HepG2 (cell line): ENCODE measurements around the gene PPP1R12A. TPM values are rescaled to one million over a fixed set of nuclear protein-coding genes. Genes with fewer than 3 reads are reported as not detected.

Experiments
- ATAC-seq: fragments of 200-7000 bp; cut with Tn5 transposase; 3 replicates; pipeline ENCODE4 v1.9.1; 2020; ENCODE audit warnings: mild to moderate bottlenecking, moderate library complexity
- BruUV-seq: library from RNA; stranded (reverse); fragments of 400-500 nt; replicated peaks from 2 replicates; lab custom pipeline; 2021; lab: Mats Ljungman, UMichigan
- CTCF ChIA-PET: fragments of 300-600 bp; formaldehyde crosslinking; extraction: SDS; loops from one replicate; lab custom pipeline; 2021; ENCODE audit warnings: low total read pairs, inconsistent platforms, low intra/inter-chr PET ratio; lab: Yijun Ruan, JAX
- POLR2A ChIA-PET: fragments of 350-600 bp; sonication (Branson Sonifier 250); formaldehyde crosslinking; loops from one replicate; lab custom pipeline; 2020; ENCODE audit warnings: antibody characterized with exemption, inconsistent platforms; lab: Yijun Ruan, JAX
- DNase-seq: peaks from one replicate; pipeline ENCODE4 v3.0.0-alpha.2; 2015; ENCODE audit warnings: low spot score
- FAIRE-seq: peaks from 3 replicates; lab custom pipeline; 2011; peaks lifted over from hg19 to GRCh38; lab: Jason Lieb, UNC
- H2AFZ ChIP-seq: one replicate; pipeline ENCODE4 v1.6.1; 2011; ENCODE audit warnings: low read length, inconsistent platforms
- H3K27ac ChIP-seq: fragments of 300-600 bp; 3 replicates; pipeline ENCODE4 v1.8.0; 2011; ENCODE audit warnings: mixed run types, mild to moderate bottlenecking, mixed read lengths, low read length, inconsistent platforms; ENCODE audit not compliant: insufficient read depth; ENCODE audit errors: extremely low read length
- H3K27me3 ChIP-seq, 2 experiments: fragments of 200-600 bp in 1 of 2; 2 replicates in 1 of 2; 3 replicates in 1 of 2; pipeline versions ENCODE4 v1.6.0 to v1.8.0; 2011; ENCODE audit warnings: low read length in 2 of 2, mild to moderate bottlenecking in 2 of 2, moderate library complexity in 2 of 2, inconsistent platforms in 1 of 2; ENCODE audit not compliant: insufficient read depth in 2 of 2, control insufficient read depth in 1 of 2
- H3K36me3 ChIP-seq, 2 experiments: fragments of 200-600 bp in 1 of 2; replicated peaks in 1 of 2; 2 replicates in 1 of 2; 3 replicates in 1 of 2; pipeline versions ENCODE4 v1.5.1 to v1.8.0; 2011; ENCODE audit warnings: low read length in 2 of 2, inconsistent platforms in 1 of 2; ENCODE audit not compliant: insufficient read depth in 2 of 2, control insufficient read depth in 1 of 2
- H3K4me1 ChIP-seq: 2 replicates; pipeline ENCODE4 v1.5.1; 2012; ENCODE audit warnings: low read length, inconsistent platforms; ENCODE audit not compliant: insufficient read depth
- H3K4me2 ChIP-seq: 2 replicates; pipeline ENCODE4 v1.6.0; 2011; ENCODE audit warnings: low read depth, low read length, inconsistent platforms
- H3K4me3 ChIP-seq, 3 experiments: fragments of 200-600 bp in 1 of 3; sonication (generic), shearing (Covaris generic) in 1 of 3; replicated peaks in 1 of 3; 2 replicates each; pipeline ENCODE4 v1.5.1; 2011 to 2016; ENCODE audit warnings: low read length in 3 of 3, inconsistent platforms in 2 of 3, low read depth in 2 of 3, mild to moderate bottlenecking in 2 of 3, control low read depth in 1 of 3, mixed read lengths in 1 of 3; ENCODE audit not compliant: insufficient read depth in 1 of 3
- H3K79me2 ChIP-seq: one replicate; pipeline ENCODE4 v1.6.1; 2011; ENCODE audit warnings: low read length, inconsistent platforms; ENCODE audit not compliant: insufficient read depth
- H3K9ac ChIP-seq: 2 replicates; pipeline ENCODE4 v1.6.0; 2011; ENCODE audit warnings: mild to moderate bottlenecking, low read depth, low read length, inconsistent platforms; ENCODE audit not compliant: insufficient read depth
- H3K9me3 ChIP-seq: 2 replicates; pipeline ENCODE4 v1.5.1; 2012; ENCODE audit warnings: mild to moderate bottlenecking, low read length
- H4K20me1 ChIP-seq: 2 replicates; pipeline ENCODE4 v1.6.0; 2011; ENCODE audit warnings: inconsistent platforms, mild to moderate bottlenecking, low read length, moderate library complexity; ENCODE audit not compliant: insufficient read depth
- CC2D1A ChIP-seq: sonication (generic); formaldehyde crosslinking; IDR thresholded peaks from 2 replicates; pipeline ENCODE4 v1.8.1; 2023; ENCODE audit warnings: mild to moderate bottlenecking, missing genetic modification reagents
- GFI1 ChIP-seq: sonication (generic); formaldehyde crosslinking; IDR thresholded peaks from 2 replicates; pipeline ENCODE4 v1.5.0; 2020; ENCODE audit warnings: missing genetic modification reagents, mild to moderate bottlenecking, borderline replicate concordance
- RCOR2 ChIP-seq: IDR thresholded peaks from 2 replicates; pipeline ENCODE4 v1.6.1; 2016; ENCODE audit warnings: missing biosample characterization, missing genetic modification reagents
- RFXANK ChIP-seq: IDR thresholded peaks from 2 replicates; pipeline ENCODE4 v1.6.1; 2016
- SKI ChIP-seq: fragments of 450-650 bp; IDR thresholded peaks from one replicate; pipeline ENCODE4 v1.6.1; 2018; ENCODE audit warnings: mild to moderate bottlenecking; ENCODE audit not compliant: partially characterized antibody
- SRSF9 ChIP-seq: fragments of 200-400 bp; formaldehyde crosslinking; IDR thresholded peaks from 2 replicates; pipeline ENCODE4 v1.6.1; 2018; ENCODE audit warnings: borderline replicate concordance, mild to moderate bottlenecking, low read depth, low read length; ENCODE audit not compliant: insufficient read depth, poor library complexity, severe bottlenecking
- WGBS: methylation state at CpG from one replicate; pipeline ENCODE4 v1.1.6; 2017; ENCODE audit warnings: low lambda C conversion rate; 5-methylcytosine and 5-hydroxymethylcytosine counted together
- in situ Hi-C: cut with HindIII; loops from 2 replicates; pipeline ENCODE4 v1.10.0; 2017; ENCODE audit warnings: low pct_unique_long_range_greater_than_20kb; ENCODE audit not compliant: extremely low pct_ligation_motif_present
- intact Hi-C: fragments of 100-400 bp; cut with micrococcal nuclease; formaldehyde crosslinking; loops from one replicate; pipeline ENCODE4 v1.10.0; 2022; ENCODE audit not compliant: unreplicated experiment
- polyA plus RNA-seq, 8 experiments: library from polyadenylated mRNA; depleted of rRNA in 3 of 8; stranded (reverse) in 7 of 8; unstranded in 1 of 8; fragments of >200 nt; fragmentation: Illumina TruSeq in 4 of 8; extraction: Trizol in 4 of 8; gene quantifications; 2 replicates each; pipeline versions ENCODE4 v1.2.1 to v1.2.3, GENCODE V29; 2011 to 2016; ENCODE audit warnings: low read depth in 4 of 8, missing spikeins in 1 of 8, mixed read lengths in 1 of 8; ENCODE audit not compliant: insufficient read depth in 1 of 8
- total RNA-seq, 5 experiments: library from RNA; depleted of rRNA; stranded (reverse); fragments of >200 nt; fragmentation: Illumina TruSeq; extraction: Trizol; gene quantifications; 2 replicates each; pipeline ENCODE4 v1.2.3, GENCODE V29; 2016; ENCODE audit warnings: low read depth in 1 of 5
- TF ChIP-seq, protein P1 (sequence below): sonication (generic); formaldehyde crosslinking; IDR thresholded peaks from 2 replicates; pipeline ENCODE4 v1.5.0; 2020; ENCODE audit warnings: missing genetic modification reagents
- TF ChIP-seq, protein P2 (sequence below): sonication (generic); formaldehyde crosslinking; IDR thresholded peaks from 2 replicates; pipeline ENCODE4 v1.5.1; 2020; ENCODE audit warnings: mild to moderate bottlenecking, missing genetic modification reagents, moderate library complexity
- TF ChIP-seq, protein P3 (sequence below): sonication (generic); formaldehyde crosslinking; IDR thresholded peaks from one replicate; pipeline ENCODE4 v1.5.1; 2020; ENCODE audit warnings: mild to moderate bottlenecking, missing genetic modification reagents; ENCODE audit errors: not compliant biosample characterization

The PPP1R12A gene
- total and polyA plus RNA-seq, 2 of the 13 experiments (the other 11 are each of a cell fraction or from before 2014, with no cell fraction given), result 23.8 to 50.0 TPM

DNA sequence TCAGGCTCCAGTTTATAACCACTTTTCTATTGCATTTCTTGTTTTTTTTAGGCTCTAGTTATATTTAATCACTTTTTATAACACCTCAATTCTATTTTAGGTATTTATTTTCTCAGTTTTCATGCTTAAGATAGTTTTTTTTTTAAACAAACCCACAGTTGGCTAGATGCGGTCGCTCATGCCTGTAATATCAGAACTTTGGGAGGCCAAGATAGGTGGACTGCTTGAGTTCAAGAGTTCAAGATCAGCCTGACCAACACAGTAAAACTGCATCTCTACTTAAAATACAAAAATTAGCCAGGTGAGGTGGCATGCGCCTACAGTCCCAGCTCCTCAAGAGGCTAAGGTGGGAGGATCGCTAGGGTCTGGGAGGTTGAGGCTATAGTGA is 93.0 kb downstream of the PPP1R12A start:
- CTCF ChIA-PET, result no interaction called here
- Histone ChIP-seq H3K9ac (no peak overlapping the region), H3K9me3 (peaks cover 24% of the 10 kb centered on the region), H2AFZ (no peak overlapping the region), H3K4me3 (no peak overlapping the region), H3K79me2 (peaks cover 2% of the 10 kb centered on the region), H4K20me1 (no peaks in the 10 kb centered on the region), H3K27me3 (no peaks in the 10 kb centered on the region), H3K4me1 (no peaks in the 10 kb centered on the region), H3K4me2 (no peak overlapping the region), H3K36me3 (peaks cover 6 to 28% of the 10 kb centered on the region in 2 experiments; a peak in 4 of 5 replicates), H3K27ac (no peak overlapping the region)
- DNase-seq (no peak), ATAC-seq (no peak), FAIRE-seq (no peak)
- BruUV-seq, result no TSS peak
- WGBS, result 72% methylated on average over 4 of the region's 4 CpGs
- intact Hi-C loops, result no loop called here
- in situ Hi-C loops, result no loop called here
- POLR2A ChIA-PET, result no interaction called here
- TF ChIP-seq SKI (no peak), GFI1 (CRISPR knock-in tag) (no peak), CC2D1A (no peak), SRSF9 (no peak), RFXANK (no peak), RCOR2 (CRISPR knock-in tag) (no peak)
- TF ChIP-seq, protein P1, sequence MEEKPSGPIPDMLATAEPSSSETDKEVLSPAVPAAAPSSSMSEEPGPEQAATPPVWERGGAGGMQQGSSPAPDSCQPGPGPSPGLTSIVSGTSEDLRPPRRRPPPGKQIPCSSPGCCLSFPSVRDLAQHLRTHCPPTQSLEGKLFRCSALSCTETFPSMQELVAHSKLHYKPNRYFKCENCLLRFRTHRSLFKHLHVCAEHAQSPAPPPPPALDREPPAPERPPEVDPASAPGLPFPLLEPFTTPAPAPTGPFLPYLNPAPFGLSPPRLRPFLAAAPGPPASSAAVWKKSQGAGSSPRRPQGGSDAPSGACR, result no peak
- TF ChIP-seq, protein P2, sequence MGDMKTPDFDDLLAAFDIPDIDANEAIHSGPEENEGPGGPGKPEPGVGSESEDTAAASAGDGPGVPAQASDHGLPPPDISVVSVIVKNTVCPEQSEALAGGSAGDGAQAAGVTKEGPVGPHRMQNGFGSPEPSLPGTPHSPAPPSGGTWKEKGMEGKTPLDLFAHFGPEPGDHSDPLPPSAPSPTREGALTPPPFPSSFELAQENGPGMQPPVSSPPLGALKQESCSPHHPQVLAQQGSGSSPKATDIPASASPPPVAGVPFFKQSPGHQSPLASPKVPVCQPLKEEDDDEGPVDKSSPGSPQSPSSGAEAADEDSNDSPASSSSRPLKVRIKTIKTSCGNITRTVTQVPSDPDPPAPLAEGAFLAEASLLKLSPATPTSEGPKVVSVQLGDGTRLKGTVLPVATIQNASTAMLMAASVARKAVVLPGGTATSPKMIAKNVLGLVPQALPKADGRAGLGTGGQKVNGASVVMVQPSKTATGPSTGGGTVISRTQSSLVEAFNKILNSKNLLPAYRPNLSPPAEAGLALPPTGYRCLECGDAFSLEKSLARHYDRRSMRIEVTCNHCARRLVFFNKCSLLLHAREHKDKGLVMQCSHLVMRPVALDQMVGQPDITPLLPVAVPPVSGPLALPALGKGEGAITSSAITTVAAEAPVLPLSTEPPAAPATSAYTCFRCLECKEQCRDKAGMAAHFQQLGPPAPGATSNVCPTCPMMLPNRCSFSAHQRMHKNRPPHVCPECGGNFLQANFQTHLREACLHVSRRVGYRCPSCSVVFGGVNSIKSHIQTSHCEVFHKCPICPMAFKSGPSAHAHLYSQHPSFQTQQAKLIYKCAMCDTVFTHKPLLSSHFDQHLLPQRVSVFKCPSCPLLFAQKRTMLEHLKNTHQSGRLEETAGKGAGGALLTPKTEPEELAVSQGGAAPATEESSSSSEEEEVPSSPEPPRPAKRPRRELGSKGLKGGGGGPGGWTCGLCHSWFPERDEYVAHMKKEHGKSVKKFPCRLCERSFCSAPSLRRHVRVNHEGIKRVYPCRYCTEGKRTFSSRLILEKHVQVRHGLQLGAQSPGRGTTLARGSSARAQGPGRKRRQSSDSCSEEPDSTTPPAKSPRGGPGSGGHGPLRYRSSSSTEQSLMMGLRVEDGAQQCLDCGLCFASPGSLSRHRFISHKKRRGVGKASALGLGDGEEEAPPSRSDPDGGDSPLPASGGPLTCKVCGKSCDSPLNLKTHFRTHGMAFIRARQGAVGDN, result no peak
- TF ChIP-seq, protein P3, sequence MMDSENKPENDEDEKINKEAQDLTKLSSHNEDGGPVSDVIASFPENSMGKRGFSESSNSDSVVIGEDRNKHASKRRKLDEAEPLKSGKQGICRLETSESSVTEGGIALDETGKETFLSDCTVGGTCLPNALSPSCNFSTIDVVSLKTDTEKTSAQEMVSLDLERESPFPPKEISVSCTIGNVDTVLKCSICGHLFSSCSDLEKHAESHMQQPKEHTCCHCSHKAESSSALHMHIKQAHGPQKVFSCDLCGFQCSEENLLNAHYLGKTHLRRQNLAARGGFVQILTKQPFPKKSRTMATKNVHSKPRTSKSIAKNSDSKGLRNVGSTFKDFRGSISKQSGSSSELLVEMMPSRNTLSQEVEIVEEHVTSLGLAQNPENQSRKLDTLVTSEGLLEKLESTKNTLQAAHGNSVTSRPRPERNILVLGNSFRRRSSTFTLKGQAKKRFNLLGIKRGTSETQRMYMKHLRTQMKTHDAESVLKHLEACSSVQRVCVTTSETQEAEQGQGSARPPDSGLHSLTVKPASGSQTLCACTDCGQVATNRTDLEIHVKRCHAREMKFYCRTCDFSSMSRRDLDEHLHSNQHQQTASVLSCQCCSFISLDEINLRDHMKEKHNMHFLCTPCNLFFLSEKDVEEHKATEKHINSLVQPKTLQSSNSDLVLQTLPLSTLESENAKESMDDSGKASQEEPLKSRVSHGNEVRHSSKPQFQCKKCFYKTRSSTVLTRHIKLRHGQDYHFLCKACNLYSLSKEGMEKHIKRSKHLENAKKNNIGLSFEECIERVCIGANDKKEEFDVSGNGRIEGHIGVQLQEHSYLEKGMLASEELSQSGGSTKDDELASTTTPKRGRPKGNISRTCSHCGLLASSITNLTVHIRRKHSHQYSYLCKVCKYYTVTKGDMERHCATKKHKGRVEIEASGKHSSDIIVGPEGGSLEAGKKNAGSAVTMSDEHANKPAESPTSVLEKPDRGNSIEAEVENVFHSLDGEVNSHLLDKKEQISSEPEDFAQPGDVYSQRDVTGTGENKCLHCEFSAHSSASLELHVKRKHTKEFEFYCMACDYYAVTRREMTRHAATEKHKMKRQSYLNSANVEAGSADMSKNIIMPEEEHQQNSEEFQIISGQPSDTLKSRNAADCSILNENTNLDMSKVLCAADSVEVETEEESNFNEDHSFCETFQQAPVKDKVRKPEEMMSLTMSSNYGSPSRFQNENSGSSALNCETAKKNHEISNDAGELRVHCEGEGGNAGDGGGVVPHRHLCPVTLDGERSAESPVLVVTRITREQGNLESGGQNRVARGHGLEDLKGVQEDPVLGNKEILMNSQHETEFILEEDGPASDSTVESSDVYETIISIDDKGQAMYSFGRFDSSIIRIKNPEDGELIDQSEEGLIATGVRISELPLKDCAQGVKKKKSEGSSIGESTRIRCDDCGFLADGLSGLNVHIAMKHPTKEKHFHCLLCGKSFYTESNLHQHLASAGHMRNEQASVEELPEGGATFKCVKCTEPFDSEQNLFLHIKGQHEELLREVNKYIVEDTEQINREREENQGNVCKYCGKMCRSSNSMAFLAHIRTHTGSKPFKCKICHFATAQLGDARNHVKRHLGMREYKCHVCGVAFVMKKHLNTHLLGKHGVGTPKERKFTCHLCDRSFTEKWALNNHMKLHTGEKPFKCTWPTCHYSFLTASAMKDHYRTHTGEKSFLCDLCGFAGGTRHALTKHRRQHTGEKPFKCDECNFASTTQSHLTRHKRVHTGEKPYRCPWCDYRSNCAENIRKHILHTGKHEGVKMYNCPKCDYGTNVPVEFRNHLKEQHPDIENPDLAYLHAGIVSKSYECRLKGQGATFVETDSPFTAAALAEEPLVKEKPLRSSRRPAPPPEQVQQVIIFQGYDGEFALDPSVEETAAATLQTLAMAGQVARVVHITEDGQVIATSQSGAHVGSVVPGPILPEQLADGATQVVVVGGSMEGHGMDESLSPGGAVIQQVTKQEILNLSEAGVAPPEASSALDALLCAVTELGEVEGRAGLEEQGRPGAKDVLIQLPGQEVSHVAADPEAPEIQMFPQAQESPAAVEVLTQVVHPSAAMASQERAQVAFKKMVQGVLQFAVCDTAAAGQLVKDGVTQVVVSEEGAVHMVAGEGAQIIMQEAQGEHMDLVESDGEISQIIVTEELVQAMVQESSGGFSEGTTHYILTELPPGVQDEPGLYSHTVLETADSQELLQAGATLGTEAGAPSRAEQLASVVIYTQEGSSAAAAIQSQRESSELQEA (CRISPR knock-in tag), result no peak
